H1 (cell line): ENCODE results near the gene ZNF33B. TPM values are rescaled to one million over a fixed set of nuclear protein-coding genes. Genes with fewer than 3 reads are reported as not detected.
A peak's percentile ranks its signal among the peaks of the same experiment; 100 is the strongest.

Experiments used
- CTCF ChIA-PET: fragments of 300-600 bp; sonication (Branson Sonifier 250); formaldehyde crosslinking; loops from one replicate; lab custom pipeline; 2021; ENCODE audit not compliant: partially characterized antibody; lab: Charles Lee
- POLR2A ChIA-PET: fragments of 300-600 bp; sonication (Branson Sonifier 250); formaldehyde crosslinking; loops from one replicate; lab custom pipeline; 2021; ENCODE audit warnings: inconsistent platforms; ENCODE audit not compliant: partially characterized antibody; lab: Charles Lee
- DNase-seq, 2 experiments: peaks; one replicate each; pipeline versions ENCODE4 v3.0.0 to v3.0.0-alpha.2; 2010 to 2022; ENCODE audit warnings: low spot score in 2 of 2, low read depth in 1 of 2, mixed read lengths in 1 of 2
- FAIRE-seq: peaks from 2 replicates; lab custom pipeline; 2011; peaks lifted over from hg19 to GRCh38; lab: Jason Lieb, UNC
- H2AFZ ChIP-seq: 2 replicates; pipeline ENCODE4 v1.8.1; 2012; ENCODE audit warnings: low read length, inconsistent platforms
- H2AK5ac ChIP-seq: 2 replicates; pipeline ENCODE4 v1.6.1; 2013; ENCODE audit warnings: low read depth, low read length
- H2BK120ac ChIP-seq: replicated peaks from 2 replicates; pipeline ENCODE3; 2013; ENCODE audit warnings: low read depth, low read length, inconsistent platforms
- H2BK12ac ChIP-seq: 2 replicates; pipeline ENCODE4 v1.6.1; 2013; ENCODE audit warnings: low read depth, low read length
- H2BK15ac ChIP-seq: 2 replicates; pipeline ENCODE4 v1.6.1; 2013; ENCODE audit warnings: low read length
- H2BK20ac ChIP-seq: 2 replicates; pipeline ENCODE4 v1.6.1; 2013; ENCODE audit warnings: low read length
- H2BK5ac ChIP-seq: 2 replicates; pipeline ENCODE4 v1.6.1; 2013; ENCODE audit warnings: low read depth, low read length
- H3K14ac ChIP-seq: 2 replicates; pipeline ENCODE4 v1.6.1; 2013; ENCODE audit warnings: inconsistent platforms; ENCODE audit not compliant: insufficient read length
- H3K18ac ChIP-seq: 2 replicates; pipeline ENCODE4 v1.6.1; 2013; ENCODE audit warnings: low read length; ENCODE audit errors: extremely low read depth
- H3K23ac ChIP-seq: 2 replicates; pipeline ENCODE4 v1.6.1; 2013; ENCODE audit warnings: inconsistent platforms; ENCODE audit not compliant: insufficient read length
- H3K23me2 ChIP-seq: 2 replicates; pipeline ENCODE4 v1.6.1; 2013; ENCODE audit warnings: low read depth, low read length
- H3K27ac ChIP-seq: 2 replicates; pipeline ENCODE4 v1.6.1; 2011; ENCODE audit warnings: low read depth, low read length, inconsistent platforms
- H3K27me3 ChIP-seq, 4 experiments: replicated peaks in 1 of 4; 1 replicate in 1 of 4; 2 replicates in 3 of 4; pipeline versions ENCODE4 v1.6.1 to v1.8.1; 2011 to 2013; ENCODE audit warnings: low read length in 3 of 4, mild to moderate bottlenecking in 3 of 4, inconsistent platforms in 2 of 4, mixed read lengths in 2 of 4, moderate library complexity in 1 of 4; ENCODE audit not compliant: control insufficient read depth in 3 of 4, insufficient read depth in 3 of 4; ENCODE audit errors: extremely low read depth in 1 of 4
- H3K36me3 ChIP-seq, 4 experiments: 2 replicates each; pipeline versions ENCODE4 v1.6.1 to v1.8.1; 2011 to 2013; ENCODE audit warnings: mild to moderate bottlenecking in 4 of 4, low read length in 3 of 4, moderate library complexity in 2 of 4, control low read depth in 1 of 4, inconsistent platforms in 1 of 4; ENCODE audit not compliant: insufficient read depth in 4 of 4, control insufficient read depth in 2 of 4
- H3K4ac ChIP-seq: replicated peaks from 2 replicates; pipeline ENCODE3; 2013; ENCODE audit warnings: low read length, low read depth, mixed read lengths, inconsistent platforms; ENCODE audit not compliant: insufficient read length
- H3K4me1 ChIP-seq, 4 experiments: replicated peaks in 1 of 4; 1 replicate in 1 of 4; 2 replicates in 3 of 4; pipeline versions ENCODE4 v1.6.1 to v1.8.1; 2011 to 2013; ENCODE audit warnings: low read length in 3 of 4, inconsistent platforms in 2 of 4, mixed read lengths in 1 of 4; ENCODE audit not compliant: insufficient read depth in 4 of 4, control insufficient read depth in 3 of 4
- H3K4me2 ChIP-seq, 2 experiments: 2 replicates each; pipeline versions ENCODE4 v1.6.1 to v1.8.1; 2011 to 2013; ENCODE audit warnings: low read depth in 2 of 2, low read length in 2 of 2, control low read depth in 1 of 2, inconsistent platforms in 1 of 2, mild to moderate bottlenecking in 1 of 2; ENCODE audit not compliant: insufficient read depth in 1 of 2
- H3K4me3 ChIP-seq, 4 experiments: fragments of 200-600, 300-600 bp in 1 of 4; sonication (generic), shearing (Covaris generic), sonication (Bioruptor Twin) in 1 of 4; 2 replicates each; pipeline versions ENCODE4 v1.5.1 to v1.8.1; 2011 to 2016; ENCODE audit warnings: low read length in 4 of 4, low read depth in 3 of 4, control low read depth in 2 of 4, inconsistent platforms in 2 of 4, mild to moderate bottlenecking in 2 of 4, mixed read lengths in 1 of 4, moderate library complexity in 1 of 4; ENCODE audit not compliant: insufficient read depth in 2 of 4; ENCODE audit errors: extremely low read depth in 1 of 4
- H3K56ac ChIP-seq: replicated peaks from 2 replicates; pipeline ENCODE3; 2013; ENCODE audit warnings: low read depth, mild to moderate bottlenecking, mixed read lengths, low read length, inconsistent platforms; ENCODE audit not compliant: insufficient read length
- H3K79me1 ChIP-seq: 2 replicates; pipeline ENCODE4 v1.6.1; 2013; ENCODE audit warnings: low read depth, low read length, control low read depth
- H3K79me2 ChIP-seq, 2 experiments: 2 replicates each; pipeline versions ENCODE4 v1.6.1 to v1.8.1; 2012 to 2013; ENCODE audit warnings: low read length in 2 of 2, mild to moderate bottlenecking in 2 of 2, inconsistent platforms in 1 of 2; ENCODE audit not compliant: insufficient read depth in 2 of 2, control insufficient read depth in 1 of 2
- H3K9ac ChIP-seq, 4 experiments: replicated peaks in 1 of 4; 1 replicate in 1 of 4; 2 replicates in 3 of 4; pipeline versions ENCODE4 v1.6.1 to v1.8.1; 2011 to 2013; ENCODE audit warnings: low read depth in 3 of 4, low read length in 3 of 4, control low read depth in 2 of 4, mild to moderate bottlenecking in 2 of 4, moderate library complexity in 2 of 4, inconsistent platforms in 1 of 4; ENCODE audit errors: extremely low read depth in 1 of 4
- H3K9me3 ChIP-seq, 2 experiments: 2 replicates each; pipeline versions ENCODE4 v1.6.1 to v1.8.1; 2012 to 2013; ENCODE audit warnings: mild to moderate bottlenecking in 2 of 2, moderate library complexity in 2 of 2, control low read depth in 1 of 2, inconsistent platforms in 1 of 2, low read depth in 1 of 2, low read length in 1 of 2, mixed read lengths in 1 of 2; ENCODE audit not compliant: insufficient read depth in 2 of 2
- H4K20me1 ChIP-seq, 2 experiments: replicated peaks in 1 of 2; 2 replicates each; pipeline versions ENCODE3 to v1.8.1; 2011 to 2013; ENCODE audit warnings: inconsistent platforms in 2 of 2, low read length in 2 of 2, mild to moderate bottlenecking in 1 of 2; ENCODE audit not compliant: insufficient read depth in 2 of 2, control insufficient read depth in 1 of 2
- H4K5ac ChIP-seq: 2 replicates; pipeline ENCODE4 v1.6.1; 2013; ENCODE audit warnings: low read length, low read depth, mixed read lengths, inconsistent platforms; ENCODE audit not compliant: insufficient read length
- H4K8ac ChIP-seq: 2 replicates; pipeline ENCODE4 v1.8.0; 2013; ENCODE audit warnings: mild to moderate bottlenecking, moderate library complexity, low read length, inconsistent platforms; ENCODE audit not compliant: insufficient read depth; ENCODE audit errors: extremely low read depth
- H4K91ac ChIP-seq: replicated peaks from 2 replicates; pipeline ENCODE3; 2013; ENCODE audit warnings: low read length, mixed read lengths, inconsistent platforms; ENCODE audit not compliant: insufficient read length
- GABPA ChIP-seq: IDR thresholded peaks from 2 replicates; pipeline ENCODE4 v1.6.1; 2011; ENCODE audit warnings: mild to moderate bottlenecking, low read length, moderate library complexity, borderline replicate concordance; ENCODE audit not compliant: insufficient read depth
- PHF8 ChIP-seq: fragments of 200-600 bp; sonication (generic); conservative IDR thresholded peaks from 2 replicates; pipeline ENCODE4 v1.7.1; 2012; ENCODE audit warnings: low read depth, mild to moderate bottlenecking, inconsistent platforms, low read length, moderate library complexity
- SIN3A ChIP-seq, 2 experiments: IDR thresholded peaks in 1 of 2; conservative IDR thresholded peaks in 1 of 2; 2 replicates each; pipeline ENCODE4 v1.6.1; 2011 to 2012; ENCODE audit warnings: low read length in 2 of 2, improper control_type of control experiment in 1 of 2, low read depth in 1 of 2, mild to moderate bottlenecking in 1 of 2
- TCF12 ChIP-seq: IDR thresholded peaks from 2 replicates; pipeline ENCODE4 v1.6.1; 2011; ENCODE audit warnings: low read depth, mild to moderate bottlenecking, low read length
- WGBS, 2 experiments: shearing (Covaris generic) in 1 of 2; methylation state at CpG; one replicate each; pipeline versions ENCODE4 v1.1.6 to v1.1.7; 2013 to 2015; ENCODE audit warnings: low lambda C conversion rate in 2 of 2, mixed read lengths in 2 of 2, inconsistent platforms in 1 of 2, low coverage in 1 of 2, missing lambda C conversion rate in 1 of 2; ENCODE audit not compliant: insufficient replicate concordance in 2 of 2, insufficient coverage in 1 of 2, insufficient read length in 1 of 2; ENCODE audit errors: extremely low coverage in 1 of 2, missing lambda C conversion rate in 1 of 2; 5-methylcytosine and 5-hydroxymethylcytosine counted together
- polyA plus RNA-seq, 7 experiments: library from polyadenylated mRNA; depleted of rRNA in 3 of 7; stranded (reverse) in 5 of 7; unstranded in 2 of 7; fragments of >200 nt in 5 of 7; fragments of 200-250 nt in 2 of 7; gene quantifications; 1 replicate in 5 of 7; 2 replicates in 1 of 7; 4 replicates in 1 of 7; pipeline versions ENCODE4 v1.2.1 to v1.2.3, GENCODE V29; 2011 to 2013; ENCODE audit warnings: missing spikeins in 2 of 7, mixed read lengths in 2 of 7
- total RNA-seq: library from RNA; stranded (reverse); fragmentation: NEBNext Ultra II Directional; extraction: Animal tissue kit (Norgen Biotek cat#: 25700); gene quantifications from 2 replicates; pipeline ENCODE4 v1.2.1, GENCODE V29; 2021

ZNF33B gene
- total and polyA plus RNA-seq, 2 of the 8 experiments (the other 6 are each of a cell fraction or from before 2014, with no cell fraction given) = 10.7 to 33.4 TPM

- Histone ChIP-seq H3K4me1 (peaks cover 0 to 4% (median 0%) of the 10 kb centered on the region in 4 experiments; a peak in 2 of 7 replicates), H2BK20ac (no peak overlapping the region), H2BK12ac (peak overlapping the region; percentile 62; the same call in 1 of the 2 replicates), H3K23ac (no peak overlapping the region), H3K79me1 (no peaks in the 10 kb centered on the region), H4K5ac (peak overlapping the region; percentile 55), H2AK5ac (0 out of 2 replicates have a peak overlapping the region, but pooled peaks have one; percentile 31), H3K23me2 (peaks cover 7% of the 10 kb centered on the region; the same call in 1 of the 2 replicates), H3K4ac (peak overlapping the region; percentile 94), H3K27ac (peak overlapping the region; percentile 88), H3K4me3 (peak overlapping the region; percentile 75 to 90 (median 80)), H3K14ac (no peak overlapping the region), H2BK120ac (peak overlapping the region; percentile 54), H2AFZ (peak overlapping the region; percentile 70), H3K9me3 (no peaks in the 10 kb centered on the region), H4K8ac (peak overlapping the region; percentile 80; the same call in 1 of the 2 replicates), H3K27me3 (no peaks in the 10 kb centered on the region), H2BK15ac (no peak overlapping the region), H3K36me3 (peaks cover 0 to 6% (median 0%) of the 10 kb centered on the region in 4 experiments; a peak in 1 of 8 replicates), H3K9ac (peak overlapping the region in 3 of 4 experiments; percentile 85 to 94 (median 87); a peak in 6 of 7 replicates), H3K79me2 (peaks cover 0 to 23% of the 10 kb centered on the region in 2 experiments; a peak in 2 of 4 replicates), H4K91ac (peak overlapping the region; percentile 85), H4K20me1 (no peaks in the 10 kb centered on the region), H3K4me2 (peak overlapping the region; percentile 70 to 83), H2BK5ac (peak overlapping the region; percentile 95), H3K18ac (peak overlapping the region; percentile 98), H3K56ac (peak overlapping the region; percentile 6)
- DNase-seq (no peak), FAIRE-seq (no peak)
- ChIA-PET CTCF (no interaction called here), POLR2A (interaction anchor here (1.7 kb wide), 1 partner anchor 116 kb away, joined by 3 read pairs; no protein-coding TSS in a partner anchor)
- no peak for TF ChIP-seq GABPA
- TF ChIP-seq TCF12 = no peak
- 0 out of 4 replicates have a peak, but pooled peaks of 1 of the 2 experiments have one; percentile 42 for TF ChIP-seq SIN3A (conservative IDR thresholded peaks at IDR 0.05 in 1 of 2, IDR thresholded peaks at IDR 0.05 in 1 of 2; ENCODE audit: low read depth in 1 of 2, low read length in 2 of 2)
- TF ChIP-seq PHF8 = peak; percentile 51; the same call in 1 of the 2 replicates
- 29% methylated on average over 10 of the region's 10 CpGs; no CpG with 5 or more reads in 1 of the 2 experiments for WGBS, 2 experiments
Measured at GRCh38 chr10:42637648-42638054, 719 bp downstream of the ZNF33B start.
